GM21723 (cell line): ENCODE results near the gene TIMMDC1.
"Not testable (repeated sequence)": the region's sequence is repeated elsewhere in the genome, so short reads cannot be mapped to it uniquely, and the experiment has no call there.

Experiments
- ATAC-seq: cut with Tn5 transposase; IDR thresholded peaks from one replicate; pipeline ENCODE4 v1.9.1; 2021; ENCODE audit warnings: mild to moderate bottlenecking, moderate library complexity; ENCODE audit not compliant: unreplicated experiment

The TIMMDC1 gene

DNA sequence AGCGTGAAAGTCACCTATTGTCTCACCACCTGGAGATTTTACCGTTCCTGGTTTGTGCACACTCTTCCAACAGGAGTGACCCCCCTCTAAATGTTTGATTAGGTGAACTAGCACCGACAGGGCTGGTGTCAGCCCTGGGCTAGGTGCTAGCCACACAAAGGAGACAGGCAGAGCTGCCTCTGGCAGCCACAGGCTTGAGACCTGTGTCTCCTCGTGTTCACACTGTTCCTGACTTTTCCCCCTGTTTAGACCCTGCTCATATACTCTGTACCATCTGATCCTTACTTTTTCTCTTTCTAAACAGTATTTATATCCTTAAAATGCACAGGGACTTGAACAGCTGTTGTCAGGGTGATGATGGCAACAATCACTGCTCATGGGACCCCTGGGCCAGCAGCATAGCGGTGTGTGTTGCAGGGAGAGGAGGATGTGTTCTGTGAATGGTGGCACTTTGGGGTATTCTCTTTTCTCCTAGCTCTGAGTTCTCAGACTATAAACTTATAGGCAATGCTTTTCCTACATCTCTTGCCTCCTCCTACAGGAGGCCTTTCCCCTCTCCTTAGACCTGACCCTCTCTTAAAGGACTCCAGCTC, 55.6 kb downstream of the TIMMDC1 start:
- no peak for ATAC-seq

DNA sequence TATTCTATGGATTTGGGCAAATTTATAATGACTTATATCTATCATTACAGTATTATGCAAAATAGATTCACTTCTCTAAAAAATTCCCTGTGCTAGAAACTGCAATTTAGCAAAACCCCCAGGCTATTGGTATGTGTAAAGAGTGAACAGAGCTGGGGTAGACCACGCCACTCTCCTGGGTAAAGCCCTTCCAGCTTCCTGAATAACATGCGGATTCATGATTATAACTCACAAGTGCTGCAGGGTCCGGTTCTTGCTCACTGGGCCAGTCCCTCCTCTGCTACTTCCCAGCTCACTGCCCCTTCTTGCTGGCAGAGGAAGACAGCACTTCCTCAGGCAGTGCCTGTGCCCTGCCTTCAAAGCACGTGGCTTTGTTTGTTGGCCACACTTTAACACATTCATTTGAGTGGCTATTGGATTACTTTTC, 57.0 kb downstream of the TIMMDC1 start:
- no peak for ATAC-seq

DNA sequence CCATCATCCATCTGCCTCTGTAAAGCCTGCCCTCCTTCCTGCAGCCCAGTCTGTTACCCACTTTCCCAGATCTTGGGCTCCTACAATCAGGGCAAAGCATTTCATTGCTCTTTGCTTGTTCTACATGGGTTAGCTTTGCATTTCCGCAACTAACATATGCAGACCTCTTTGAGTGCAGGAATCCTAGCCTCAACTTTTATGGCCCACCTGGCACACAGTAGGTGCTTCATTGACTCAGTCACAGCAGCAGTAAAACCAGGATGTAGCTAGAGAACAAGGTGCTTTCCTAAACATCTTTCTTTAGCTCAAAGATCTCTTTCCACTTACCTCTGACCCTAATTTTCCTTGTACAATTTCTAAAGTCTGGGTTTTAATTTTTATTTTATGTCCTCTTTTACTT, 57.6 kb downstream of the TIMMDC1 start:
- ATAC-seq = no peak

DNA sequence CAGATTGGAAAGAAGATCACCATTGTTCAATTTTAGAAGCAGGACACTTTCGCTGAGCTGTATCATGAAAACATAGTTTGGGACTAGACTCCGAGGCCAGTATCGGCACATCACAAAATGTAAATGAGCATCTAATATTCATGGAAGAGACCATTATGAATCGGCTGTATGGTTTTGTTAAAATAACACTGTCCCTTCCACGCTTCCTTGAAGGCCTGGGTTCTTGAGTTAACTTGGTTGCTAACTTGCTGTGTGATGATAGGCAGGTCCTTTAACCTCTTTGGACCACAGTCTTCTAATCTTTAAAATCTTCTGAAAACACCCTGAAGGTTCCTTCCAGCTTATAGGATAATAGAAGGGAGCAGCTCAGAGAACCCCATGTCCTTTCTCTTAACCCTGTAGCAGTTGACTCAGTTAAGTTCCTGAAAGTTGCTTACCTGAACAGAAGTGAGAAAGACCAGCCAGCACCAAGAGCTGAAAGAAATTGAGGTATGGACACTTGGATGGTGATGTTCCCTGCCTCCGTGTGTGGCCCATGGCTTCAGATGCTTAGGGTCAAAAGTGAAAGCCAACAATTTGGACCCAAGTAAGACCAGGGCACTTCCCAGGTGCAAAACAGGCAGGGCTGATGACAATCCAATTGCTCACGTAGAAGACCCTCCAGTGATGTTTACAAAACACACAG, 59.0 kb downstream of the TIMMDC1 start:
- no peak for ATAC-seq

DNA sequence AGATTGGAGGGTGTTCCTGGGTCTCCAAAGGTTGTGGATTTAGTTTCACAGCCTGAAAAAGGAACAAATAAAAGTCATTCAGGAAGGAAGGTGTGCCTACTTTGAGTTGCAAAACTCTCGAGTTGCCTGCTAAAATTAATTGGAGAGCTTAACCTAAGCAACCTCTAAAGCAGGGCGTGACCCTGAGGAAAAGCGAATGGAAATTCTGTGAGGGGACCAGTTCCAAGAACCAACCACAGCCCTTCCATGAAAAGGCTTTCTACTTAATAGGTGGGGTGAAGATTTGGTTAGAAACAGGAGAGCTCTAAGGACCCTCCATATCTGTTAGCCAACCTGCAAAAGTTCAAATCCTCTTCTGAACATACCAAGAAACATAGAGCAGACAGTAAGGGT, 59.5 kb downstream of the TIMMDC1 start:
- ATAC-seq = no peak

DNA sequence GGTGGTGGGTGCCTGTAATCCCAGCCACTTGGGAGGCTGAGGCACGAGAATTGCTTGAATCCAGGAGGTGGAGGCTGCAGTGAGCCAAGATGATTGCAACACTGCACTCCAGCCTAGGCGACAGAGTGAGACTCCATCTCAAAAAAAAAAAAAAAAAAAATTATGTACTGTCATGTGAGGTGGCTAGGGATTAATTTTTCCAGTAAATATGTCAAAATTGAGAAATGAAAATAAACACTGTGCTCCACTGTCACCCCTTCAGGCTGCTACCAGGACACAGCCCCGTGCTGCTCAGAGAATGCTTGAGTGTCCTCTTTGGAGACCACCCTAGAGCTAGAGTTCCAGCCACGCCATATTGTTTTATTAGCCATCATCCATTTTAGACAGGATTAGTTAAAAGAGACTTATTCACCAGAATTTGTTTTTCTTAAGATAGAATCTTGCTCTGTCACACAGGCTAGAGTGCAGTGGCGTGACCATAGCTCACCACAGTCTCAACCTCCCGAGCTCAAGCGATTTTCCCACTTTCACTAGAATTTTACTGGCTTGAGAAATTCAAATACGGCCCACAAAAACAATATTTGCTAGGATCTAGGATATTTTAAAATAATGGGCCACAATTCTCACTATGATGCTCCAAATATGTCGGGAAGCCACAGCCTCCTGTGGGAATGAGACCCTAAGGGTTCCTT, 60.4 kb downstream of the TIMMDC1 start:
- no peak for ATAC-seq

DNA sequence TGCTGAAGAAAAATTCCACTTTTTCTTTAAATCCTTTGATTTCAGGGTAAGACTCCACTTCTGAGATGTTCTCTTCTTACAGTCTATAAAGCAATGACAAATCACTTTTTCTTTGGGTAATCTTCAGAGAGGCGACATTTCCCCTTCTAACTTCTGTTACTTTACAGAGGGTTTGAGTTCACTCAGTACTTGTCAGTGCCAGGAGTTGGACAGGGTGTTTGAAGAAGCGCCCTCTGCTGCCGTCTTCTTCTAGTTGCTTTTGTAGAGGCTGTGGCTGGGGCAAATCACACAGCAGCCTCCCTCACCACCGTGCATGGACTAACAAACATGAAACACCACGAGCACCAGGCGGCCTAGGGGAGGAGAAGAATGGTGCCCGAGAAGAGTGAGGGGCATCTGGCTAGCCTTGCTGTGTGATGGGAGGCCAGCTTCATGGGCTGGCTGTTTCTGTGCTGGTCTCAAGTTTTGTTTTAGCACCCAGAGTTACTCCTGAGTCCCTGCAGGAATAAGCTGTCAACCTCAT, 61.2 kb downstream of the TIMMDC1 start, which contains the start of gene CD80:
CD80 (minus strand) TSS at position 174 of the 523 bp plus-strand sequence. CDS start 1,886 bp downstream, outside the sequence.
- ATAC-seq = peak; percentile 65

DNA sequence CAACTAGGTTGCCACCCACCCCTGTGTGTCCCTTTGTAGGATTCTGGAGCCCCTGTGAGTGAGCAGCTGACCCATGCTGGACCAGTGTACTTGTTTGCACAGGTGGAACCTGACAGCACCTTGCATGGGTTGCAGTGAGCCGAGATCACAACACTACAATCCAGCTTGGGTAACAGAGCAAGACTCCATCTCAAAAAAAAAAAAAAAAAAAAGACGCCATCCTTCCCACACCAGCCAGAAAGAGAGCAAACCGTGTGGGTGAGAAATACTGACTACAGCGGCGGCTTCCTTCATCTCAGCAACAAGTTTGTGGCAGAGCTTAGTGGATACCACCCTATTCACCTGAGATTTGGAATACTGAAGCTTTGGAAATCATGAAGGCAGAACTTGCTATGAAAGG, 61.8 kb downstream of the TIMMDC1 start:
- ATAC-seq = peak; percentile 1

DNA sequence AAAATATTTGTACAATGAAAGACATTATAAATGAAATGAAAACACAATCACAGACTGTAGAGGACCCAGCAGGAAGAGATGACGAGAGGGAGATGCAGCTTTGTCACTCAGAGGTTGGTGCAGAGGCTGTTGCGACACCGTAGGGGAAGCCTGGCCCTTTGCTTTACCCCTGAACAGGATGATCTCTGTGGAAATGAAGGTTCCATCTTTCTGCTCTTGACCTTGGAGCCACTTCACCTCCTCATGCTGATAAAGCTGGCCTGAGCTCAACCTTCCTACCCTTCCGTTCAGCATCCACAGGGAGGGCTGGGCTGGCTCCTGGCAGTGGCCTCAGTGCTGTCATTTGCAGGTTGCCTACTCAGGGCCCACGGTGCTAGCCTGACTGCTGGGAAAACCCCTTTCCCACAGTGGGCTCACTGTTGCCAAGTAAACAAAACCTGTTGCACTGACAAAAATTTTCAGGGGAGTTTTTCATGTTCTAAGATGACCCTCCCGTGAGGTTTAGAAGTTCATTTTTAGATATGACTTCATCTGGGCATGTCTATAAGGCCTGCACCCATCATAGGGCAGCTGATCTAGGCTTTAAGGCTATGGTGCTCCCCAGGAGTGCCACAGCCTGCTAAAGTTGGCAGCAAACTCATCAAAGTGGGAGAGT, 64.1 kb downstream of the TIMMDC1 start:
- ATAC-seq = peak; percentile 68

DNA sequence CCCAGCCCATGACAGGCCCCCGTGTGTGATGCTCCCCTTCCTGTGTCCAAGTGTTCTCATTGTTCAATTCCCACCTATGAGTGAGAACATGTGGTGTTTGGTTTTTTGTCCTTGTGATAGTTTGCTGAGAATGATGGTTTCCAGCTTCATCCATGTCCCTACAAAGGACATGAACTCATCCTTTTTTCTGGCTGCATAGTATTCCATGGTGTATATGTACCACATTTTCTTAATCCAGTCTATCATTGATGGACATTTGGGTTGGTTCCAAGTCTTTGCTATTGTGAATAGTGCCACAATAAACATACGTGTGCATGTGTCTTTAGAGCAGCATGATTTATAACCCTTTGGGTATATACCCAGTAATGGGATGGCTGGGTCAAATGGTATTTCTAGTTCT, 65.0 kb downstream of the TIMMDC1 start:
- not testable (repeated sequence) for ATAC-seq

DNA sequence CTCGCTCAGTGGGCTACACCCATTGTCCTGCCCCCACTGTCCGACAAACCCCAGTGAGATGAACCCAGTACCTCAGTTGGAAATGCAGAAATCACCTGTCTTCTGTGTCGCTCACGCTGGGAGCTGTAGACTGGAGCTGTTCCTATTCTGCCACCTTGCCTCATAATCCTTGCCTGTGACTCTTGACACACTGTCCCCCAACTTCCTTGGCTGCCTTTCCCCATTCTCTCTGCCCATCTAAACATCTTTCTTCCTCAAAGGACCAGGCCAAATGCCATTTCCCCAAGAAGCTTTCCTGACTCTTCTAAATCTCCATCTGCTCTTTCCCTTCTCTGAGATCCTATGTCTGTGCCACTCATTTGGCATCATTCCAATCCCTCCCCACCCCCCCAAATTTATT, 70.8 kb downstream of the TIMMDC1 start:
- ATAC-seq = no peak

DNA sequence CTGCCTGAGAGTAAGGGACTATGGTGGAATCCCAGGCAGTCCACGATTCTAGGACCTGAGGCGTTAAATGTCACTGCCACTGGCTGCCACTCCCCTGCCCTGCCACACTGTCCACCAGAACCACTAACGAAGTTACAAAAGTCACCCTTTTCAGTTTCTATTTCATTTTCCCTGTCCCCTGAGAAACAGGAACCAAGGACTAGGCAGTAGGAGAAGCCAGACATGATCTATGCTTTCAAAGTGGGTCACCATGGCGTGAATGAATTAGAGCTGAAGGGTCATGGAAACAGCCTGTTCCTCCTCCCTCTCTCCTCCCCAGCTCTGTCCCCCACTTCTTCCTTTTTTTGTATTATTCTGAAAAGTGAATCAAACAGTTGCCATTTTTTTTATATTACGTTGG, 71.9 kb downstream of the TIMMDC1 start:
- peak; percentile 78 for ATAC-seq

DNA sequence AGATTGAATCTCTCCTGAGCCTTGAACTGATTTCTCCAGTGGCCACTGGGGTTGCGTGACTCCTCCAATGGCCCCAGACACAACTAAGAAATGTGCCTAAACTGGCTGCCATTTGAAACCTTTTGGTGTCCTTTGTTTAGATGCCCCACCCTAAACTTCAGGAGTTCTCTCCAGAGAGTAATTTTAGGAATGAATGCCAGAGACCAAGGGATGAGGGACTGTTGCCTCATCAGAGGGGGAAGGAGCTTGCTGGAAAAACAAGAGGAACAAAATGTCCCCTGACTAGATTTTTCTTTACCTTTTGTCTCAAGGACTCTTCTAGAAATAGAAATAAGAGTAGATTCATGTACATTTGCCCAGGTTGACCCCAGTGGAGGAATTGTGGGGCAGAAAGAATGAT, 72.9 kb downstream of the TIMMDC1 start:
- ATAC-seq = no peak

DNA sequence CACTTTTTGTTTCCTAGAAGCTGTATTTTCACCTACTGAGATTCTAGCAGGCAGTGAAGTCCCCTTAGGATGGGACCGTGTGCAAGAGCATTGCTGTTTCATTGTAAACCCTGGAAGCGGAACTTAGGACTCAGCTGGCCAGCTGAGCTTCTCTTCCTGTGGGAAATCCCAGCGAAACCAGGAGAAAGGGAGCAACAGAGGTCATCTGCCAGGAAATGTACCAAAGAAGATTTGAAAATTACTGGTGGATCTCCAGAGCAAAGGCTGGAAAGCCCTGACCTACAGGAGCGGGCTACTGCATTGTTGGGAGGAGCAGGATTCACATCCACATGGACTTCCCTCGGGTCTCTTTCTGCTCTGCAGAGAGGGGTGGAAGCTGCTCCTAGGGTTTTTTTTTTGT, 73.3 kb downstream of the TIMMDC1 start:
- no peak for ATAC-seq
